Epithelial cell of esophagus (primary cell): ENCODE data around the gene CADM1.
A peak's percentile ranks its signal among the peaks of the same experiment; 100 is the strongest.

Experiments
- DNase-seq: peaks from one replicate; pipeline ENCODE4 v3.0.0; 2010; ENCODE audit warnings: low read depth
- H3K4me3 ChIP-seq: 2 replicates; pipeline ENCODE4 v1.5.1; 2011; ENCODE audit warnings: mild to moderate bottlenecking, low read length, control low read depth
- CTCF ChIP-seq: IDR thresholded peaks from 2 replicates; pipeline ENCODE4 v1.5.1; 2011; ENCODE audit warnings: low read depth, mild to moderate bottlenecking, low read length, control low read depth, inconsistent platforms; ENCODE audit not compliant: insufficient read depth; ENCODE audit errors: missing control alignments

CADM1 gene

DNA sequence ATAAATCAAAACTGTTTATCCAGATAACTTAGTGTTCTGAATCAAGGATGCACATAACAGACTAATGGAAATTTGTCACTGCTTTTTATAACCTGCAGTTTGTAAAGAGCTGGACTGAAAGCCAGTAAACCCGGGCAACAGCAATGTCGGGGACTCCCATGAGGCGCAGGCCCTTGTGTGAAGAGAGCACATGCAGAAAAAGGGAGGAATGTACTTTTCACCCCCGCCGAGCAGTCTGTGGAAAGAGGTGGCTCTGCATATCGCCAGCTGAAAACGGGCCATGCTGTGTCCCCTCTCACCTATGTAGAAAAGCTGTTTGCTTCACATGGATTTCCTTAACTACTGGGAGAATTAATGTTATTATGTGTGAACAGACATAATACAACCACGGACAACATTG lies 291.2 kb downstream of the CADM1 start:
- DNase-seq = no peak
- no peak for TF ChIP-seq CTCF
- no peak overlapping the region for H3K4me3 ChIP-seq

DNA sequence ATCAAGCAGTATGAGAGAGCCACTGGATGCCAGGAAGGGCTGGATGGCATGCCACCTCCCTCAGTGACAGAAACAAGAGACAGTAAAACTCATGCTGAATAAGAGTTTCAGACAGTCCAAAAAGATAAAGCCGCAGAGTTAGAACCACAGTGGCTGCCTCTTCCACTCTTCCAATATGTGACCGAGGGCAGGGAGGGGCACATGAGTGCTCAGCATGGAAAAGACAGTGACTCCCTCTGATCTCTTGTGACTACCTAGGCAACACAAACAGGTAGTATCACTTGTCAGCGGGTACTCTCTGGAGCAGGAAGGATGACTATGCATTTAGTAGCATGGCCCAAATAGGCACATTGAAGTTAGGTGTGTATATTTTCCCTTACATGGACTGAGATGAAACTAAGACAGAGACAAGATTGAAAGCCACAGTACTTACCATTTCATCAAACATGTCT lies 295.4 kb downstream of the CADM1 start:
- H3K4me3 ChIP-seq = no peak overlapping the region
- TF ChIP-seq CTCF = no peak
- DNase-seq = peak; percentile 52

- TF ChIP-seq CTCF = no peak
- no peak overlapping the region for H3K4me3 ChIP-seq
- DNase-seq = no peak
These were observed 296.3 kb downstream of the CADM1 start for GRCh38 chr11:115207916-115208315.

- TF ChIP-seq CTCF = no peak
- DNase-seq = no peak
- no peak overlapping the region for H3K4me3 ChIP-seq
These were observed 297.0 kb downstream of the CADM1 start for GRCh38 chr11:115207166-115207591.

- TF ChIP-seq CTCF = no peak
- H3K4me3 ChIP-seq = no peak overlapping the region
- no peak for DNase-seq
These were observed 297.7 kb downstream of the CADM1 start for GRCh38 chr11:115206365-115207022.

DNA sequence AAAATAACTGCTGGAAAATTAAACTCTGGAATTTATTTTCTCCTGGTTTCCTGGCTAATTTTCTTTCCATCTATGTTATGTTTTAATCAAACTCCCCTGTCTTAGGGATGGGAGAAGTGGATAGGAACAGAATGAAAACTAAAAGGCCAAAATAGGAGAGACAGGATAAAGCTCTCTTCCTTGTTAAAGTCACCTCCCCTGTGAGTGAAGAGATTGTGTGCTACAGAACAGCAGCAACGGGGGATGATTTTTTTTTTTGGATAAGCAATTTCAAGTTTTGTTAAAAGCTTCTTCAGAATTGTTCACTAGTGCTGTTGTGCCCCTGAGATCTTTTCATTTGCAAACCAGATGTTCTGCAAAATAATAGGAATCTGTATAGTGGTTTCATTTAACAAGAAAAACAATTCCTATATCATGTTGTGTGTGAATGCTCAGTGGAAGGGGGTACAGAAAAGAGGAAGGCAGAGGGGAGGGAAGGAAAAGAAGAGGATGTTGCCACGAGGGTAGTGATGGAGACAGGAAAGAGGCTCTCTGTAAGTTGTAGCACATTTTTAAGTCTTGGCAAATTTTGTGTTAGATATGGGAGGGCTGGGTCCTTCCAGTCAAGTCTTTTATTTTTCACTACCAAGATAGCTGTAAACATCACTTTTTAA lies 301.2 kb downstream of the CADM1 start:
- H3K4me3 ChIP-seq = no peak overlapping the region
- TF ChIP-seq CTCF = no peak
- DNase-seq = no peak

- DNase-seq = no peak
- no peak for TF ChIP-seq CTCF
- H3K4me3 ChIP-seq = no peak overlapping the region
These were observed 302.1 kb downstream of the CADM1 start for GRCh38 chr11:115202074-115202473.
